Subcutaneous abdominal adipose tissue (tissue), 5 donors: ENCODE data around the gene FCGR3A.
"Not testable (repeated sequence)": the region's sequence is repeated elsewhere in the genome, so short reads cannot be mapped to it uniquely, and the experiment has no call there.

ENCODE experiments used
- H3K27ac ChIP-seq: one replicate; pipeline ENCODE4 v1.7.0; 2013; ENCODE audit warnings: low read depth, mild to moderate bottlenecking, inconsistent platforms, low read length, moderate library complexity
- H3K27me3 ChIP-seq, 5 donors: one replicate each; pipeline ENCODE4 v1.7.0; 2013; ENCODE audit warnings: low read length in 5 of 5, inconsistent platforms in 1 of 5; ENCODE audit not compliant: control insufficient read depth in 5 of 5, insufficient read depth in 4 of 5
- H3K36me3 ChIP-seq, 5 donors: one replicate each; pipeline ENCODE4 v1.7.0; 2013; ENCODE audit warnings: low read length in 5 of 5; ENCODE audit not compliant: control insufficient read depth in 5 of 5, insufficient read depth in 5 of 5
- H3K4me1 ChIP-seq, 5 donors: one replicate each; pipeline ENCODE4 v1.7.0; 2013; ENCODE audit warnings: low read length in 5 of 5, mild to moderate bottlenecking in 3 of 5, moderate library complexity in 1 of 5; ENCODE audit not compliant: control insufficient read depth in 5 of 5, insufficient read depth in 5 of 5
- H3K4me3 ChIP-seq, 5 donors: one replicate each; pipeline ENCODE4 v1.7.0; 2013; ENCODE audit warnings: low read length in 5 of 5, low read depth in 1 of 5
- H3K9ac ChIP-seq, 5 donors: one replicate each; pipeline ENCODE4 v1.7.0; 2013; ENCODE audit warnings: low read length in 5 of 5, mild to moderate bottlenecking in 4 of 5, moderate library complexity in 3 of 5
- H3K9me3 ChIP-seq, 5 donors: one replicate each; pipeline ENCODE4 v1.7.0; 2013; ENCODE audit warnings: low read length in 5 of 5; ENCODE audit not compliant: control insufficient read depth in 5 of 5
- donor health status: healthy.
- donor health status: healthy.
- donor health status: healthy.
- donor health status: healthy.
- donor health status: healthy.

Gene FCGR3A

DNA sequence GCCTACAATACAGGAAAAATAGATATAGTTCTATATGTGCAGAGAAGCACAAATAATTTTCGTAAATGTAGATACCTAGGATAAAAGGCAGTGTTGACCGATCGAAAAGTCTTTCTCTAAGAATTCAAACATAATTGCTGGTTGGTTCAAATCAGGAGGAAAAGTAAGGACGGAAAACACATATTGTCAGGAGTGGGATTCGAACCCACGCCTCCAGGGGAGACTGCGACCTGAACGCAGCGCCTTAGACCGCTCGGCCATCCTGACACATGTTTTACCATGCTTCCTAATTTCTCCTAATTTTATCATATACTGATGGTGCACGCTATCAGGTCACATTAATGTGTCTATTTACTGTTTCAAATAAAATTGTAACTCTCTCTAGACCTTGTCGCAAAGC is 19.5 kb downstream of the FCGR3A start:
- Histone ChIP-seq H3K4me1 (peaks cover 0 to 24% (median 21%) of the 10 kb centered on the region in 5 donors), H3K27ac (peak overlapping the region; percentile 78), H3K4me3 (peak overlapping the region; percentile 69 to 75 (median 71)), H3K9ac (peak overlapping the region in 2 of 5 donors; percentile 73 to 81)
- not testable (repeated sequence) for H3K27me3 ChIP-seq, H3K9me3 ChIP-seq, H3K36me3 ChIP-seq

DNA sequence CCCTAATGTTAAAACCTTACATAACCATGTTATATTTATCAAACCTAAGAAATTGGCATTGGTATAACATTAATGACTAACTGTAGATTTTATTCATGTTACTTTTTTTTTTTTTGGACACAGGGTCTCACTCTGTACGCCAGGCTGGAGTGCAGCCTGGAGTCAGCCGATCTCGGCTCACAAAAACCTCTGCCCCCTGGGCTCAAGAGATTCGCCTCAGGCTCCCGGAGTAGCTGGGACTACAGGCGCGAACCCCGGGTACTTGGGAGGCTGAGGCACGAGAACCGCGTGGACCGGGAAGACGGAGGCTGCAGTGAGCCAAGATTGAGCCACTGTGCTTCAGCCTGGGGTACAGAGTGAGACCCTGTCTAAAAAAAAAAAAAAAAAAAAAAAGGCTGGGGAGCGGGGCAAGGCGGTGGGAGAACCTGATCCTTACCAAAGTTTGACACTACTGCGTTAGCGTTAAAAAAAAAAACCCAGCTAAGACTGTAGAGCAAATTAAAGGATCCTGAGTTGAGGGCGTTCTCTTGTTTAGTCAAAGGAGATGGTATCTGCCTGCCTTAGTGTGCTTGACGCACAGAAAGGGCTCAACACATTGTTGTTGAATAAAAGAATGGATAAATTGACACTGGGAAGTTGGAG is 20.0 kb downstream of the FCGR3A start:
- H3K27ac ChIP-seq, H3K9ac ChIP-seq, H3K36me3 ChIP-seq, H3K9me3 ChIP-seq, H3K27me3 ChIP-seq: not testable (repeated sequence)
- Histone ChIP-seq H3K4me1 (peaks cover 0 to 29% (median 25%) of the 10 kb centered on the region in 5 donors), H3K4me3 (peak overlapping the region; percentile 69 to 75 (median 71))

DNA sequence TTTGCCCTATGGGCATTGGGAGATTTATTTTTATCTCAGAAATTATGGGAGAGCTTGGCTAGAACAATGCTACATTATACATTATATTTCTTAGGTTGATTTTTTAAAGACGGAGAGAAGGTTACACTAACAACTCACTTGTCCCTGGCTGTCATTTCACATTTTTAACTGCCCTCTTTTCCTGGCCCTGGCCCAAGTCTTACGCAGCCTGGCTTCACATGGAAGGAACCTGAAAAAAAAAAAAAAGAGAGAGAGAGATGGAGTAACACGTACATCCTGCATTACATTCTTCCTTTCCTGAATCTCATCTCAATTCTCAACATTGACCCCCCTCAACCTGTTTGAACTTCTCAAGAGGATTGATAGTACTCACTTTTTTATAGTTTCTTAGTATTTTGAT is 21.1 kb downstream of the FCGR3A start:
- not testable (repeated sequence) for H3K27ac ChIP-seq, H3K27me3 ChIP-seq, H3K36me3 ChIP-seq, H3K4me3 ChIP-seq, H3K9ac ChIP-seq, H3K9me3 ChIP-seq
- peaks cover 0 to 35% (median 25%) of the 10 kb centered on the region in 5 donors for H3K4me1 ChIP-seq

DNA sequence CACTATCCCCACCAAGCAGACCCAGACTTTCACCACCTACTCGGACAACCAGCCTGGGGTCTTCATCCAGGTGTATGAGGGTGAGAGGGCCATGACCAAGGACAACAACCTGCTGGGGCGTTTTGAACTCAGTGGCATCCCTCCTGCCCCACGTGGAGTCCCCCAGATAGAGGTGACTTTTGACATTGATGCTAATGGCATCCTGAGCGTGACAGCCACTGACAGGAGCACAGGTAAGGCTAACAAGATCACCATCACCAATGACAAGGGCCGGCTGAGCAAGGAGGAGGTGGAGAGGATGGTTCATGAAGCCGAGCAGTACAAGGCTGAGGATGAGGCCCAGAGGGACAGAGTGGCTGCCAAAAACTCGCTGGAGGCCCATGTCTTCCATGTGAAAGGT is 23.7 kb downstream of the FCGR3A start:
- peaks cover 0 to 21% (median 7%) of the 10 kb centered on the region in 5 donors for H3K4me1 ChIP-seq
- H3K9me3 ChIP-seq, H3K27me3 ChIP-seq, H3K4me3 ChIP-seq, H3K27ac ChIP-seq, H3K9ac ChIP-seq, H3K36me3 ChIP-seq: not testable (repeated sequence)

DNA sequence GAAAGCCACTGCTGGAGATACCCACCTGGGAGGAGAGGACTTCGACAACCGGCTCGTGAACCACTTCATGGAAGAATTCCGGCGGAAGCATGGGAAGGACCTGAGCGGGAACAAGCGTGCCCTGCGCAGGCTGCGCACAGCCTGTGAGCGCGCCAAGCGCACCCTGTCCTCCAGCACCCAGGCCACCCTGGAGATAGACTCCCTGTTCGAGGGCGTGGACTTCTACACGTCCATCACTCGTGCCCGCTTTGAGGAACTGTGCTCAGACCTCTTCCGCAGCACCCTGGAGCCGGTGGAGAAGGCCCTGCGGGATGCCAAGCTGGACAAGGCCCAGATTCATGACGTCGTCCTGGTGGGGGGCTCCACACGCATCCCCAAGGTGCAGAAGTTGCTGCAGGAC is 24.3 kb downstream of the FCGR3A start:
- H3K36me3 ChIP-seq, H3K9me3 ChIP-seq: not testable (repeated sequence)
- peak overlapping the region in 4 of 5 donors; percentile 56 to 75 (median 65) for H3K4me3 ChIP-seq

DNA sequence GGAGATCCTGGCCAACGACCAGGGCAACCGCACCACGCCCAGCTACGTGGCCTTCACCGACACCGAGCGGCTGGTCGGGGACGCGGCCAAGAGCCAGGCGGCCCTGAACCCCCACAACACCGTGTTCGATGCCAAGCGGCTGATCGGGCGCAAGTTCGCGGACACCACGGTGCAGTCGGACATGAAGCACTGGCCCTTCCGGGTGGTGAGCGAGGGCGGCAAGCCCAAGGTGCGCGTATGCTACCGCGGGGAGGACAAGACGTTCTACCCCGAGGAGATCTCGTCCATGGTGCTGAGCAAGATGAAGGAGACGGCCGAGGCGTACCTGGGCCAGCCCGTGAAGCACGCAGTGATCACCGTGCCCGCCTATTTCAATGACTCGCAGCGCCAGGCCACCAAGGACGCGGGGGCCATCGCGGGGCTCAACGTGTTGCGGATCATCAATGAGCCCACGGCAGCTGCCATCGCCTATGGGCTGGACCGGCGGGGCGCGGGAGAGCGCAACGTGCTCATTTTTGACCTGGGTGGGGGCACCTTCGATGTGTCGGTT is 24.8 kb downstream of the FCGR3A start:
- peak overlapping the region; percentile 97 for H3K27ac ChIP-seq
- not testable (repeated sequence) for H3K36me3 ChIP-seq, H3K9me3 ChIP-seq, H3K27me3 ChIP-seq
- H3K4me1 ChIP-seq = peaks cover 0 to 18% (median 7%) of the 10 kb centered on the region in 5 donors
- peak overlapping the region in 2 of 5 donors; percentile 39 to 59 for H3K9ac ChIP-seq
- peak overlapping the region in 4 of 5 donors; percentile 56 to 75 (median 65) for H3K4me3 ChIP-seq

More for the DNA sequence above, 24.3 kb downstream of the FCGR3A start:
- peaks cover 0 to 21% (median 7%) of the 10 kb centered on the region in 5 donors for H3K4me1 ChIP-seq
- H3K27me3 ChIP-seq, H3K27ac ChIP-seq: not testable (repeated sequence)
- peak overlapping the region in 1 of 5 donors; percentile 59 for H3K9ac ChIP-seq

DNA sequence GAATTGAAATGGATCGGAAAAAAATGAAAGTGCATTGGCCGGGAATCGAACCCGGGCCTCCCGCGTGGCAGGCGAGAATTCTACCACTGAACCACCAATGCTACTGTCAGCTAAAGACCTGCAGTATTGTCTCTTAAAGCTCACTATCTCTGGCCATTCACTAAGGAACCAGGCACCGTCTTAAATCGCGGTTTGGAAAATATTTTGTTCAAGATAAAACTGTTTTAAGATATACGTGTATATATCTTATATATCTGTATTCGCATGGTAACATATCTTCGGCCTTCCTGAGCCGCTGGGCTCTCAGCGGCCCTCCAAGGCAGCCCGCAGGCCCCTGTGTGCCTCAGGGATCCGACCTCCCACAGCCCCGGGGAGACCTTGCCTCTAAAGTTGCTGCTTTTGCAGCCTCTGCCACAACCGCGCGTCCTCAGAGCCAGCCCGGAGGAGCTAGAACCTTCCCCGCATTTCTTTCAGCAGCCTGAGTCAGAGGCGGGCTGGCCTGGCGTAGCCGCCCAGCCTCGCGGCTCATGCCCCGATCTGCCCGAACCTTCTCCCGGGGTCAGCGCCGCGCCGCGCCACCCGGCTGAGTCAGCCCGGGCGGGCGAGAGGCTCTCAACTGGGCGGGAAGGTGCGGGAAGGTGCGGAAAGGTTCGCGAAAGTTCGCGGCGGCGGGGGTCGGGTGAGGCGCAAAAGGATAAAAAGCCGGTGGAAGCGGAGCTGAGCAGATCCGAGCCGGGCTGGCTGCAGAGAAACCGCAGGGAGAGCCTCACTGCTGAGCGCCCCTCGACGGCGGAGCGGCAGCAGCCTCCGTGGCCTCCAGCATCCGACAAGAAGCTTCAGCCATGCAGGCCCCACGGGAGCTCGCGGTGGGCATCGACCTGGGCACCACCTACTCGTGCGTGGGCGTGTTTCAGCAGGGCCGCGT is 25.5 kb downstream of the FCGR3A start, which contains the start of gene HSPA6:
HSPA6 (plus strand) TSS at position 724 of the 925 bp plus-strand sequence; CDS start at position 843, 119 bp downstream.
- H3K9ac ChIP-seq = peak within 1 kb of the TSS; percentile 16 to 93 (median 68)
- peaks cover 0 to 14% (median 7%) of the 10 kb centered on the region in 5 donors for H3K4me1 ChIP-seq
- not testable (repeated sequence) for H3K9me3 ChIP-seq, H3K27me3 ChIP-seq, H3K36me3 ChIP-seq
- H3K27ac ChIP-seq = peak within 1 kb of the TSS; percentile 97
- peak within 1 kb of the TSS; percentile 64 to 76 (median 75) for H3K4me3 ChIP-seq

DNA sequence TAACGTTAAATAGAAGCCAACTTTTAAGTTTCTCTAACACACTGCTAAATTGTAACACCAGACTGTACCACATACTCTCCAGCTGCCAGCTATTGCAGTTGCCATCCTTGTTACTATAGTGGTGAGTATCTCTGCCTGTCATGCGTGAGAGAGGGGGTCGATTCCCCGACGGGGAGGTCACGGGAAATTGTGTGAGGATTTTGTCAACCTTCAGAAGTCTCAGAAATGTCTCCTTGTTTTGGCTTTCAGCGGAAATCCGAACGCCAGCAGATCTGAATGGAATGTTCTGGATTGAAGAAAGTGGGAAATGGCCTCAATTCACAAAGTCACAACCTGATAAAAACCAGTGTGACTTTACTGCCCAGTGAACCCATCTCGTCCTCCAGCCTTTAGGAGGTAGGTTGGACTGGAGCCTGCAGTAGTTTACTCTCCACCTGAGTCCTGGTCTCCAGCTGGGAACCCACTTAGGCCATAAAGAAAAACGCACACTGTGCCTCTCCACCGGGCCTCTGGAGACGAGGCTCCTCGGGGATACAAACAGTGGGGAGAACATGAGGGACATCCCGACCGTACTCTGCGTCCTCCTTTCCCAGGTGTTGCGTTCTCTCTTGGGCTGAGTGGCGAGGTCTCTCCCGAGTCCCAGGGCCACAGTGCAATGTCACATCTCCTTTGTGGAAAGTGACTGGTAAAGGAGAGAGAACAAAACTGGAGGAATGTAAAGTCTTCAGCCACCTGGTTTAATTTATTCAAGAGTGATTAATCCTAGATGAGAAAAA is 26.4 kb downstream of the FCGR3A start:
- not testable (repeated sequence) for H3K9me3 ChIP-seq, H3K36me3 ChIP-seq, H3K27me3 ChIP-seq
- peaks cover 0 to 14% (median 7%) of the 10 kb centered on the region in 5 donors for H3K4me1 ChIP-seq
- peak overlapping the region in 1 of 5 donors; percentile 75 for H3K4me3 ChIP-seq
- peak overlapping the region in 1 of 5 donors; percentile 68 for H3K9ac ChIP-seq
- H3K27ac ChIP-seq = peak overlapping the region; percentile 97

DNA sequence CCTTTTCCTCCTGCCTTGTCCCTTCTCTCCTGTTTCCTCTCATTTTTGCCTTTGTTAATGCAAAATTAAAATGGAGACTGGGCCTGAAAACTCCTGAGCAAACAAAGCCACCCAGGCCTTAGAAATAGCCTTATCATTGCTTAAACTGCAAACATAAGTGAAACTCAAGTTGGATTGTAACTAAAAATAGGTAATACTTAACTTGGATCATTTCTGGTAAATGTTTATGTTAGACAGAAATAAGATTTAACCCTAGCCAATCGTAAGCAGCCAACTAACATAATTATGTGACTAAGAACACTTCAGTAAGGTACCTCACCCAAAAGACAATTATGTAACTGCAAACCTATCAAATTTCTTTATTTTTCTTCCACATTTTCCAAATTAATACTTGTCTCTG is 35.7 kb downstream of the FCGR3A start:
- H3K4me3 ChIP-seq, H3K27me3 ChIP-seq, H3K9ac ChIP-seq, H3K27ac ChIP-seq, H3K9me3 ChIP-seq, H3K4me1 ChIP-seq: not testable (repeated sequence)
- H3K36me3 ChIP-seq = peaks cover 0 to 16% (median 0%) of the 10 kb centered on the region in 5 donors
